ENCODE measurements around the gene CTAGE8. TPM values are rescaled to one million over a fixed set of nuclear protein-coding genes. Genes with fewer than 3 reads are reported as not detected.

CTAGE8 gene
- 0.10 TPM in 1 of 2 replicates, not detected in the other for total RNA-seq

DNA sequence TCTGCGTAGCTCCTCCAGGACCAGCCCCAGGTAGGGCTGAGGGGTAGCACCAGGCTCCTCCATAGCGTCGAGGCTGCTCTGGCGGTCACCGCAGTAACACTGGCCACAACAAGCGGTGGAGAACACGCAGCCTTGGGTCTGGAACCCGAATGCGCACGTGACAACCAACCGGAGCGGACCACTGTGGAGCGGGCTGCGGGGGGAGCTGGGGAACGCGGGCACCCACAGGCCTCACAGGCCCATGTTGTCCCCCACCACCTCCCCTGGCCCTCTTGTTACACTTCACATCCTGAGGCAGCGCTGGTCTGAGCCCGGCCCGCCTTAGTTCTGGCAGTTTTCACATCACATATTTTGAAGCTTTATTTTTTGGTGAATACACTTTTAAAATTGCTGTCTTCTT lies at the start of gene CTAGE8:
Gene CTAGE8 (minus strand): TSS at position 101 of the 400 bp plus-strand sequence. CDS start 38 bp downstream, at position 63.

DNA sequence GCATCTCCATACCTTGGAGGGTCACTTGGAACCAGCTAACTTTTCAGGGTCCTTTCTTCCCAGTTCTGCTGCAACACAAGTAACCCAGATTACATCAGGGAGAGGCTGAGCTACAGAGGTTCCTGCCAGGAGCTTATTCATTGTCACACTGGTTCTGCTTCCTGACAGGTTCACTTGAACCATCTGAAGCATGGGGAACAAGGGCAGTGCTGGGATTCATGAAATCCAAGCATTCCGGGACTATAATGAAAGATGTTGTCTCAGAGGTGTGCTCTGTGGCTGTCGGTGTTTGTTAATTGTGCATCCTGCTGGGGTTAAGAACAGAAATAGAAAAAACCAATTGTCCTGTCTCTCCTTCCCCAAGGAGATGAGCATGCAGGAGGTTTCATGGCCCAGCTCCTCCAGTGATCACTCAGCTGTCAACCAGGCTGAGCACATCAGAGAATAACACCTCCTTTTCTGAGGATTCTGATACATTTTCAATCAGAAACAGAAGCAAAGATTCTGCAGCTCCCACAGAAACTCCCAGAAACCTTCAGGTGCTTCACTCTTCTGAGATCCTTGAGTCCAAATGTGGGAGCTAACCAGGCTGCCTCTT lies 42.9 kb upstream of the CTAGE8 start, which contains the start of gene OR2A1:
Gene OR2A1 (plus strand): TSS at position 548 of the 598 bp plus-strand sequence. CDS start 5,706 bp downstream, outside the sequence.

DNA sequence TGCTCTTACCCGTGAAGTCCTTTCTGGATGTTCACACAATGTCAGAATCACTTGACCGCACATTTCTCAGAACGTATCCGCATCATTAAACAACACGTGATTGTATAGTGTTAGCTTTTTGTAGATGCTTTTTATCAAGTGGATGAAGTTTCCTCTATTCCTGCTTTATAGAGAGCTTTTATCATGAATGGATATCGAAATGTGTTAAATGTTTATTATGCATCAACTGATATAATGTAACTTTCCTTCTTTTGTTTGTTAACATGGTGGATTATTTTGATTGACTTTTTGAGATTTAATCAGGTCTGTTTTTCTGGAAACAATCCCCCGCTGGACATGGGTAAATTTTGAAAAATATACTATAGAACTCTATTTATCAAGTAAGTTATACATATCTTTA lies 4.4 kb downstream of the CTAGE8 start, which contains the start of gene OR2A7:
Gene OR2A7 (minus strand): TSS at position 101 of the 400 bp plus-strand sequence. CDS start 5,164 bp downstream, outside the sequence.

DNA sequence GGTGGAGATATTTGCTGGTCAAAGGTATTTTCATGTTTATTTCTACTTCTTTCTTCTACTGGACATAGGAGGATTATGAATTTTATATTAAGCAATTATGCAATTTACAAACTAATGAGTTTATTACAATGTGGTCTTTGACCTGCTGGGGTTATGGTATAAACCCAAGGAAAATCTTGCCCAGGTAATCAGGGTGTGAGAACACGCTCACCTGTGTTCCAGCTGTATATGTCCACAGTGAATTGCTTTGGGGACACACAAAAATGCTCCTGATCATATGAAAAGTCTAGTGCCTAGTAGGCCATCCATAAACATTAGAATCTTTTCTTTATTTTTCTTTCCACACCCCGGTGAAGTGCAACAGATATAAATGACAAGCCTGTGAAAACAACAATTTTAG lies 29.7 kb downstream of the CTAGE8 start, which contains the start of gene OR2A42:
Gene OR2A42 (minus strand): TSS at position 241 of the 400 bp plus-strand sequence. CDS start 6,762 bp downstream, outside the sequence.

Other genes with a start within 250 kb of the CTAGE8 start
- not detected in 2 replicates for gene OR2A5, start 220.3 kb downstream of the CTAGE8 start, total RNA-seq
- not detected in 2 replicates for gene OR2A25, start 199.5 kb downstream of the CTAGE8 start, total RNA-seq
- gene OR2A12, start 183.0 kb downstream of the CTAGE8 start, total RNA-seq = not detected in 2 replicates
- gene OR2A2, start 159.7 kb downstream of the CTAGE8 start, total RNA-seq = not detected in 2 replicates
- not detected in 2 replicates for gene OR2A14, start 146.1 kb downstream of the CTAGE8 start, total RNA-seq
- gene CTAGE4, start 85.8 kb downstream of the CTAGE8 start, total RNA-seq = 0.44 TPM in 1 of 2 replicates, not detected in the other
- 1.7 and 2.9 TPM in 2 replicates for gene ARHGEF35, start 73.5 kb downstream of the CTAGE8 start, total RNA-seq
- 0.12 TPM in 1 of 2 replicates, not detected in the other for gene OR2A42, start 29.7 kb downstream of the CTAGE8 start, total RNA-seq
- gene OR2A7, start 4.5 kb downstream of the CTAGE8 start, total RNA-seq = 0.20 and 1.3 TPM in 2 replicates
- gene OR2A1, start 43.1 kb upstream of the CTAGE8 start, total RNA-seq = 0.05 TPM in 1 of 2 replicates, not detected in the other
- 2.2 and 2.8 TPM in 2 replicates for gene ARHGEF5, start 86.1 kb upstream of the CTAGE8 start, total RNA-seq
- gene NOBOX, start 134.4 kb upstream of the CTAGE8 start, total RNA-seq = not detected in 2 replicates